Body of pancreas (tissue), 4 donors: ENCODE data around the gene C1QTNF3. TPM values are rescaled to one million over a fixed set of nuclear protein-coding genes. Genes with fewer than 3 reads are reported as not detected.

Experiments
- ATAC-seq: fragments of 150-250 bp; one replicate; pipeline ENCODE4 v1.9.1; 2016
- DNase-seq, 4 donors: peaks; one replicate each; pipeline ENCODE4 v3.0.0-alpha.2; 2019
- H3K27ac ChIP-seq, 4 donors: fragments of 200-600 bp; sonication (generic); 1 replicate in 3 of 4; 2 replicates in 1 of 4; pipeline versions ENCODE4 v1.5.1 to v1.6.1; 2016 to 2019; ENCODE audit warnings: mild to moderate bottlenecking in 1 of 4, mixed read lengths in 1 of 4, moderate library complexity in 1 of 4
- H3K27me3 ChIP-seq, 2 donors: fragments of 200-600 bp; sonication (generic); one replicate each; pipeline ENCODE4 v1.6.0; 2016; ENCODE audit warnings: mild to moderate bottlenecking in 1 of 2
- H3K36me3 ChIP-seq, 2 donors: fragments of 200-600 bp; sonication (generic); replicated peaks in 1 of 2; 2 replicates each; pipeline ENCODE4 v1.5.1; 2016; ENCODE audit warnings: low read depth in 2 of 2; ENCODE audit not compliant: insufficient read depth in 1 of 2
- H3K4me1 ChIP-seq: fragments of 200-600 bp; sonication (generic); one replicate; pipeline ENCODE4 v1.6.0; 2016
- H3K4me3 ChIP-seq, 2 donors: fragments of 200-600 bp; sonication (generic); 1 replicate in 1 of 2; 2 replicates in 1 of 2; pipeline ENCODE4 v1.5.1; 2016 to 2019
- H3K9me3 ChIP-seq, 3 donors: fragments of 200-600 bp; sonication (generic); 1 replicate in 2 of 3; 2 replicates in 1 of 3; pipeline ENCODE4 v1.5.1; 2016
- POLR2A ChIP-seq, 3 donors: fragments of 450-650 bp; IDR thresholded peaks; one replicate each; pipeline ENCODE4 v1.6.1; 2016; ENCODE audit warnings: antibody characterized with exemption in 3 of 3, mild to moderate bottlenecking in 2 of 3
- WGBS, 2 donors: methylation state at CpG; one replicate each; pipeline ENCODE4 v1.1.5; 2017; 5-methylcytosine and 5-hydroxymethylcytosine counted together
- intact Hi-C: fragments of 100-400 bp; cut with DNase I; formaldehyde crosslinking; loops from one replicate; pipeline ENCODE4 v1.15.1; 2023
- total RNA-seq, 2 donors: library from RNA; depleted of rRNA; stranded (reverse); fragments of >200 nt; gene quantifications; one replicate each; pipeline ENCODE4 v1.1.0, GENCODE V29; 2016
- TF ChIP-seq, protein P1 (sequence below), 7 experiments: fragments of 450-650 bp in 4 of 7; fragments of 200-600 bp in 3 of 7; sonication (generic) in 3 of 7; IDR thresholded peaks; one replicate each; pipeline ENCODE4 v1.5.1; 2016 to 2019; ENCODE audit warnings: antibody characterized with exemption in 7 of 7

The C1QTNF3 gene
- total RNA-seq, 2 donors from 2014 or later, result 0.99 to 8.3 TPM

DNA sequence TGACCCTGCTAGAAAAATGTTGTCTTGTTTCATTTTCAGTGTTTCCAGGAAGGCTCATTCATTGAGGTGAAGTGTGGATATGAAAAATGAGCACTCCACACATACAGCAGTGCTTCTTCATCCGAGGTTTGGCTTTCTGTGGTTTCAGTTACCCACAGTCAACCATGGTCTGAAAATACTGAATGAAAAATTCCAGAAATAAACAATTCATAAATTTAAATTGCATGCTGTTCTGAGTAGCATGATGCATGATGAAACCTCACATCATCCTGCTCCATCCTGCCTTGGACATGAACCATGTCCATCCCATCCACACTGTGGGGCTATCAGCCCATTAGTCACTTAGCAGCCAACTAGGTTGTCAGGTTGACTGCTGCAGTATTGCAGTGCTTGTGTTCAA, 48.2 kb downstream of the C1QTNF3 start:
- ATAC-seq (no peak), DNase-seq (no peak)
- intact Hi-C loops, result no loop called here
- no peaks in the 10 kb centered on the region for H3K9me3 ChIP-seq
- H3K36me3 ChIP-seq, result peaks cover 0 to 2% of the 10 kb centered on the region in 2 donors
- peaks cover 11% of the 10 kb centered on the region for H3K4me1 ChIP-seq
- TF ChIP-seq, protein P1, sequence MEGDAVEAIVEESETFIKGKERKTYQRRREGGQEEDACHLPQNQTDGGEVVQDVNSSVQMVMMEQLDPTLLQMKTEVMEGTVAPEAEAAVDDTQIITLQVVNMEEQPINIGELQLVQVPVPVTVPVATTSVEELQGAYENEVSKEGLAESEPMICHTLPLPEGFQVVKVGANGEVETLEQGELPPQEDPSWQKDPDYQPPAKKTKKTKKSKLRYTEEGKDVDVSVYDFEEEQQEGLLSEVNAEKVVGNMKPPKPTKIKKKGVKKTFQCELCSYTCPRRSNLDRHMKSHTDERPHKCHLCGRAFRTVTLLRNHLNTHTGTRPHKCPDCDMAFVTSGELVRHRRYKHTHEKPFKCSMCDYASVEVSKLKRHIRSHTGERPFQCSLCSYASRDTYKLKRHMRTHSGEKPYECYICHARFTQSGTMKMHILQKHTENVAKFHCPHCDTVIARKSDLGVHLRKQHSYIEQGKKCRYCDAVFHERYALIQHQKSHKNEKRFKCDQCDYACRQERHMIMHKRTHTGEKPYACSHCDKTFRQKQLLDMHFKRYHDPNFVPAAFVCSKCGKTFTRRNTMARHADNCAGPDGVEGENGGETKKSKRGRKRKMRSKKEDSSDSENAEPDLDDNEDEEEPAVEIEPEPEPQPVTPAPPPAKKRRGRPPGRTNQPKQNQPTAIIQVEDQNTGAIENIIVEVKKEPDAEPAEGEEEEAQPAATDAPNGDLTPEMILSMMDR (IDR thresholded peaks at IDR 0.05), result no peak
- TF ChIP-seq POLR2A (IDR thresholded peaks at IDR 0.05), result no peak
- no peak overlapping the region for H3K4me3 ChIP-seq
- no peak overlapping the region for H3K27ac ChIP-seq
- 56 to 83% methylated on average over 1 of the region's 1 CpG for WGBS, 2 donors
- no peaks in the 10 kb centered on the region for H3K27me3 ChIP-seq

DNA sequence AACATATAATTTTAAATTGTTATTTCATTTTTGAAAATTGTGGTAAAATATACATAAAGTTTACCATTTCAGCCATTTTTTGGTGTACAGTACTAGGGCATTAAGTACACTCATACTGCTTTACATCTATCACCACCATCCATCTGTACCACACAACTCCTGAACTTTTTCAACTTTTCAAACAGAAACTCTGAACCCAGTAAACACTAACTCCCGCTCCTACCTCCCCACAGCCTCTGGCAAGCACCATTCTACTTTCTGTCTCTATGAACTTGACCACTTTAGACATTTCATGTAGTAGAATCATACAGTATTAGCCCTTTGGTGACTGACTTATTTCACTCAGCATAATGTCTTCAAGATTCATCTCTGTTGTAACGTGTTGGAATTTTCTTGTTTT, 50.1 kb downstream of the C1QTNF3 start:
- Histone ChIP-seq H3K27ac (no peak overlapping the region), H3K27me3 (no peaks in the 10 kb centered on the region), H3K4me1 (peaks cover 11% of the 10 kb centered on the region), H3K9me3 (no peaks in the 10 kb centered on the region), H3K4me3 (no peak overlapping the region), H3K36me3 (peaks cover 0 to 7% of the 10 kb centered on the region in 2 donors)
- ATAC-seq, result no peak
- TF ChIP-seq, protein P1 (IDR thresholded peaks at IDR 0.05), result no peak
- no peak for TF ChIP-seq POLR2A (IDR thresholded peaks at IDR 0.05)
- WGBS, 2 donors, result 83 to 97% methylated on average over 2 of the region's 2 CpGs
- no peak for DNase-seq
- intact Hi-C loops, result no loop called here

DNA sequence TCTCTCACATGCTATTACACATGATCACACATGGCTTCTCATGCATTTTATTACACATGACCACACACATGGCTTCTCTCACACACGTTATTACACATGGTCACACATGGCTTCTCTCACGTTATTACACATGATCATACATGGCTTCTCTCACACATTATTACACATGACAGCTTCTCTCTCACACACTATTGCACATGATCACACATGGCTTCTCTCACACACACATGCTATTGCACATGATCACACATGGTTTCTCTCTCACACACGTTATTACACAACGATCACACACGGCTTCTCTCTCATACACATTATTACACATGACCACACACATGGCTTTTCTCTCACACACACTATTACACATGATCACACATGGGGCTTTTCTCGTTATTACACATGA, 57.6 kb downstream of the C1QTNF3 start:
- Histone ChIP-seq H3K36me3 (peaks cover 0 to 7% of the 10 kb centered on the region in 2 donors), H3K4me1 (peaks cover 8% of the 10 kb centered on the region), H3K27ac (no peak overlapping the region), H3K27me3 (no peaks in the 10 kb centered on the region), H3K4me3 (no peak overlapping the region), H3K9me3 (no peaks in the 10 kb centered on the region)
- no peak for DNase-seq
- TF ChIP-seq, protein P1 (IDR thresholded peaks at IDR 0.05), result no peak
- no peak for TF ChIP-seq POLR2A (IDR thresholded peaks at IDR 0.05)
- 92 to 96% methylated on average over 6 of the region's 6 CpGs for WGBS, 2 donors
- intact Hi-C loops, result no loop called here
- ATAC-seq, result no peak

DNA sequence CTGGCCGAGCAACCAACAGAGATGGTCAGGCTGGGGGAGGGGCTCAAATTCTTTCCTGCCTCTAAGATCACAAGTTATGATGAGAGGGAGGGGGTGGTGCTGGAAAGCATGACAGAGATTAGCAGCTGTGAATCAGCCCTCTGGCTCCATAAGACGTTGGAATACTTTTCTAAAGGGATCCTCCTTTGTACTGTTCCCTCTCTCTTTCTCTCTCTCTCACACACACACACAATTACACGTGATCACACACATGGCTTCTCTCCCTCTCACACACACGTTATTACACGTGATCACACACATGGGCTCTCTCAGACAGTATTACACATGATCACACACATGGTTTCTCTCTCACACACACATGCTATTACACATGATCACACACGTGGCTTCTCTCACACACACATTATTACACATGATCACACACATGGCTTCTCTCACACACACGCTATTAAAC, 58.3 kb downstream of the C1QTNF3 start, which contains the start of gene SLC45A2:
Gene SLC45A2 (minus strand): TSS at position 23 of the 454 bp plus-strand sequence. CDS start 110 bp downstream, outside the sequence.
- intact Hi-C loops, result no loop called here
- no peak within 1 kb of the TSS for H3K27ac ChIP-seq

More for the DNA sequence above, 58.3 kb downstream of the C1QTNF3 start, which contains the start of gene SLC45A2:
- DNase-seq (no peak), ATAC-seq (no peak)
- Histone ChIP-seq H3K9me3 (no peaks in the 10 kb centered on the region), H3K36me3 (peaks cover 0 to 7% of the 10 kb centered on the region in 2 donors), H3K27me3 (no peaks in the 10 kb centered on the region), H3K4me1 (peaks cover 15% of the 10 kb centered on the region), H3K4me3 (no peak within 1 kb of the TSS)
- TF ChIP-seq POLR2A (IDR thresholded peaks at IDR 0.05), result no peak
- TF ChIP-seq, protein P1 (IDR thresholded peaks at IDR 0.05), result no peak
- WGBS, 2 donors, result 74 to 78% methylated on average over 7 of the region's 7 CpGs
